ENCODE results near the gene RAB11FIP2.

RAB11FIP2 gene

GRCh38 chr10:118026936-118027335 is 19.8 kb downstream of the RAB11FIP2 start:
- no peak for DNase-seq
- in situ Hi-C loops (cut with HindIII; ENCODE audit: low pct_ligation_motif_present, low sequenced_read_pairs): no loop called here
- Histone ChIP-seq H3K27ac (no peak overlapping the region), H3K36me3 (replicated peaks) (no peaks in the 10 kb centered on the region), H3K4me3 (ENCODE audit: low read depth, low read length) (no peak overlapping the region), H3K27me3 (replicated peaks) (no peaks in the 10 kb centered on the region)
- no peak for TF ChIP-seq CTCF (IDR thresholded peaks at IDR 0.05; ENCODE audit: low read depth, low read length, missing control alignments)

- Histone ChIP-seq H3K4me3 (ENCODE audit: low read depth, low read length) (no peak overlapping the region), H3K27me3 (replicated peaks) (no peaks in the 10 kb centered on the region), H3K27ac (no peak overlapping the region), H3K36me3 (replicated peaks) (no peaks in the 10 kb centered on the region)
- in situ Hi-C loops (cut with HindIII; ENCODE audit: low pct_ligation_motif_present, low sequenced_read_pairs): no loop called here
- no peak for TF ChIP-seq CTCF (IDR thresholded peaks at IDR 0.05; ENCODE audit: low read depth, low read length, missing control alignments)
- no peak for DNase-seq
Measured at GRCh38 chr10:118020365-118020764, 26.4 kb downstream of the RAB11FIP2 start.

GRCh38 chr10:118017850-118018249 is 28.9 kb downstream of the RAB11FIP2 start:
- Histone ChIP-seq H3K4me3 (ENCODE audit: low read depth, low read length) (no peak overlapping the region), H3K27ac (no peak overlapping the region), H3K36me3 (replicated peaks) (no peaks in the 10 kb centered on the region), H3K27me3 (replicated peaks) (no peaks in the 10 kb centered on the region)
- in situ Hi-C loops (cut with HindIII; ENCODE audit: low pct_ligation_motif_present, low sequenced_read_pairs): no loop called here
- no peak for DNase-seq
- no peak for TF ChIP-seq CTCF (IDR thresholded peaks at IDR 0.05; ENCODE audit: low read depth, low read length, missing control alignments)

- TF ChIP-seq CTCF (IDR thresholded peaks at IDR 0.05; ENCODE audit: low read depth, low read length, missing control alignments): no peak
- in situ Hi-C loops (cut with HindIII; ENCODE audit: low pct_ligation_motif_present, low sequenced_read_pairs): no loop called here
- no peak for DNase-seq
- no peak overlapping the region for H3K27ac ChIP-seq
- H3K36me3 ChIP-seq (replicated peaks): no peaks in the 10 kb centered on the region
- H3K27me3 ChIP-seq (replicated peaks): no peaks in the 10 kb centered on the region
- no peak overlapping the region for H3K4me3 ChIP-seq (ENCODE audit: low read depth, low read length)
Measured at GRCh38 chr10:118017071-118017740, 29.5 kb downstream of the RAB11FIP2 start.

- Histone ChIP-seq H3K27ac (no peak overlapping the region), H3K4me3 (ENCODE audit: low read depth, low read length) (no peak overlapping the region), H3K27me3 (replicated peaks) (no peaks in the 10 kb centered on the region), H3K36me3 (replicated peaks) (no peaks in the 10 kb centered on the region)
- DNase-seq: no peak
- TF ChIP-seq CTCF (IDR thresholded peaks at IDR 0.05; ENCODE audit: low read depth, low read length, missing control alignments): no peak
- in situ Hi-C loops (cut with HindIII; ENCODE audit: low pct_ligation_motif_present, low sequenced_read_pairs): no loop called here
Measured at GRCh38 chr10:118012952-118013525, 33.7 kb downstream of the RAB11FIP2 start.

- no peak for TF ChIP-seq CTCF (IDR thresholded peaks at IDR 0.05; ENCODE audit: low read depth, low read length, missing control alignments)
- Histone ChIP-seq H3K4me3 (ENCODE audit: low read depth, low read length) (no peak overlapping the region), H3K27ac (no peak overlapping the region), H3K36me3 (replicated peaks) (no peaks in the 10 kb centered on the region), H3K27me3 (replicated peaks) (no peaks in the 10 kb centered on the region)
- in situ Hi-C loops (cut with HindIII; ENCODE audit: low pct_ligation_motif_present, low sequenced_read_pairs): no loop called here
- no peak for DNase-seq
Measured at GRCh38 chr10:118007773-118008172, 39.0 kb downstream of the RAB11FIP2 start.
